Measurements from ENCODE around the gene BANF2. TPM values are rescaled to one million over a fixed set of nuclear protein-coding genes. Genes with fewer than 3 reads are reported as not detected.

BANF2 gene
- total RNA-seq, 2 donors from 2014 or later = not detected

DNA sequence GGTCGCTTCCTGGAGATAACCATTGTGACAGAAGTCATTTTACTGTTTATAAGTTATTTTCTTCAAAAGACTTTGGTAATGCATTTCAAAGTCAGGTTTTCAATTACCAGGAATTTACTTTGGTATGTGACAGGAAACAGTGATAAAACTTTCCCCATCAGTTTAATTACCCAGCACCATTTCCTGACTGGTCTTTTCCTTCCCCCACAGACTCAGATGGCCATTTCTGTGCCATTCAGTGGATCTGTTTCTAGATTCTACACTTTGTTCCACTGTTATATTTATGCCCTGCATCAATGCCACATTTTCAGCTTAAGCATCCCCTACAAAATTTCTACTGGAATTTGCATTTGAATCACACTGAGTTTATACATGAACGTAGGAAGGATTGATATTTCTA, 34.0 kb upstream of the BANF2 start:
- Histone ChIP-seq H3K27ac (no peak overlapping the region), H3K4me1 (peaks cover 0 to 63% of the 10 kb centered on the region in 2 donors)

GRCh38 chr20:17666481-17666880, 33.3 kb upstream of the BANF2 start:
- Histone ChIP-seq H3K27me3 (no peaks in the 10 kb centered on the region), H3K4me3 (no peak overlapping the region), H3K4me1 (peaks cover 0 to 56% of the 10 kb centered on the region in 2 donors), H3K27ac (no peak overlapping the region), H3K9me3 (no peaks in the 10 kb centered on the region), H3K36me3 (no peaks in the 10 kb centered on the region)
- no peak for DNase-seq (ENCODE audit: low spot score)
- TF ChIP-seq, protein P1, sequence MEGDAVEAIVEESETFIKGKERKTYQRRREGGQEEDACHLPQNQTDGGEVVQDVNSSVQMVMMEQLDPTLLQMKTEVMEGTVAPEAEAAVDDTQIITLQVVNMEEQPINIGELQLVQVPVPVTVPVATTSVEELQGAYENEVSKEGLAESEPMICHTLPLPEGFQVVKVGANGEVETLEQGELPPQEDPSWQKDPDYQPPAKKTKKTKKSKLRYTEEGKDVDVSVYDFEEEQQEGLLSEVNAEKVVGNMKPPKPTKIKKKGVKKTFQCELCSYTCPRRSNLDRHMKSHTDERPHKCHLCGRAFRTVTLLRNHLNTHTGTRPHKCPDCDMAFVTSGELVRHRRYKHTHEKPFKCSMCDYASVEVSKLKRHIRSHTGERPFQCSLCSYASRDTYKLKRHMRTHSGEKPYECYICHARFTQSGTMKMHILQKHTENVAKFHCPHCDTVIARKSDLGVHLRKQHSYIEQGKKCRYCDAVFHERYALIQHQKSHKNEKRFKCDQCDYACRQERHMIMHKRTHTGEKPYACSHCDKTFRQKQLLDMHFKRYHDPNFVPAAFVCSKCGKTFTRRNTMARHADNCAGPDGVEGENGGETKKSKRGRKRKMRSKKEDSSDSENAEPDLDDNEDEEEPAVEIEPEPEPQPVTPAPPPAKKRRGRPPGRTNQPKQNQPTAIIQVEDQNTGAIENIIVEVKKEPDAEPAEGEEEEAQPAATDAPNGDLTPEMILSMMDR (IDR thresholded peaks at IDR 0.05) = no peak

More for the DNA sequence above, 34.0 kb upstream of the BANF2 start:
- H3K4me3 ChIP-seq = no peak overlapping the region
- no peaks in the 10 kb centered on the region for H3K36me3 ChIP-seq
- no peak for DNase-seq (ENCODE audit: low spot score)
- TF ChIP-seq, protein P1 (IDR thresholded peaks at IDR 0.05) = no peak
- H3K9me3 ChIP-seq = no peaks in the 10 kb centered on the region
- no peaks in the 10 kb centered on the region for H3K27me3 ChIP-seq

GRCh38 chr20:17667445-17667844, 32.3 kb upstream of the BANF2 start:
- no peak overlapping the region for H3K27ac ChIP-seq

DNA sequence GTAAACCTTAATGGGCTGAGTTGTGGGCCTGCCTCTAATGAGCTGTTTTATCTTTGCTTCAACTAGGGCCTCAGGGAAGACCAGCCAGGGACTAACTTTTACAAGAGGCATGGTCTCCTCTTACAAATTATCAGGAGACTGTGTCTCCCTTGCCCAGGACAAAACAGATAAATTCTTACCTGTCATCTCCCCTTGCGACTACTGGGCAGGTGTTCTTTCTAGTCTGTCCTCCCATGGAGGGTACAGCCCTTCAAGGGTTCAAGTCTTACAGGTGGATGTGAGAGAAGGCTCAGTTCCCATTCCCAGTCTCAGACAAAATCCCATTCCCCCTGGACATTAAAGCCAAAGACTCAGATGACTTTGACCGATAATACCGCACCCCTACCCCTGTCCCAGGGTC, 31.3 kb upstream of the BANF2 start:
- Histone ChIP-seq H3K27ac (no peak overlapping the region), H3K27me3 (no peaks in the 10 kb centered on the region), H3K4me1 (peaks cover 0 to 42% of the 10 kb centered on the region in 2 donors), H3K9me3 (no peaks in the 10 kb centered on the region), H3K4me3 (no peak overlapping the region), H3K36me3 (no peaks in the 10 kb centered on the region)
- TF ChIP-seq, protein P1 (IDR thresholded peaks at IDR 0.05) = no peak
- DNase-seq (ENCODE audit: low spot score) = no peak

More at GRCh38 chr20:17667445-17667844, 32.3 kb upstream of the BANF2 start:
- no peaks in the 10 kb centered on the region for H3K36me3 ChIP-seq
- no peak overlapping the region for H3K4me3 ChIP-seq
- H3K4me1 ChIP-seq = peaks cover 0 to 46% of the 10 kb centered on the region in 2 donors
- TF ChIP-seq, protein P1 (IDR thresholded peaks at IDR 0.05) = no peak
- no peaks in the 10 kb centered on the region for H3K9me3 ChIP-seq
- no peaks in the 10 kb centered on the region for H3K27me3 ChIP-seq
- no peak for DNase-seq (ENCODE audit: low spot score)

- no peaks in the 10 kb centered on the region for H3K36me3 ChIP-seq
- peaks cover 0 to 41% of the 10 kb centered on the region in 2 donors for H3K4me1 ChIP-seq
- TF ChIP-seq, protein P1 (IDR thresholded peaks at IDR 0.05) = no peak
- H3K4me3 ChIP-seq = no peak overlapping the region
- no peak for DNase-seq (ENCODE audit: low spot score)
- no peaks in the 10 kb centered on the region for H3K9me3 ChIP-seq
- H3K27ac ChIP-seq = no peak overlapping the region
- no peaks in the 10 kb centered on the region for H3K27me3 ChIP-seq
These were observed 30.3 kb upstream of the BANF2 start for GRCh38 chr20:17669306-17669931.

- Histone ChIP-seq H3K27ac (no peak overlapping the region), H3K9me3 (no peaks in the 10 kb centered on the region), H3K36me3 (no peaks in the 10 kb centered on the region), H3K4me3 (no peak overlapping the region), H3K27me3 (no peaks in the 10 kb centered on the region), H3K4me1 (peaks cover 0 to 41% of the 10 kb centered on the region in 2 donors)
- no peak for DNase-seq (ENCODE audit: low spot score)
- TF ChIP-seq, protein P1 (IDR thresholded peaks at IDR 0.05) = no peak
These were observed 28.8 kb upstream of the BANF2 start for GRCh38 chr20:17671011-17671410.

All from right atrium auricular region (tissue), 2 donors.